ENCODE data around the gene MOB3A. TPM values are rescaled to one million over a fixed set of nuclear protein-coding genes. Genes with fewer than 3 reads are reported as not detected.
A peak's percentile ranks its signal among the peaks of the same experiment; 100 is the strongest.

MOB3A gene
- total RNA-seq = 100 to 1,000 TPM in 4 of 5 experiments, 10 to 100 TPM in 1; 93.2 to 269 (median 117) TPM
- 100 to 1,000 TPM in 1 of 2 donors, 10 to 100 TPM in 1; 49.5 to 114 TPM for polyA plus RNA-seq
- total RNA-seq = 134 reads per million, percentile 89 among the genes with 10 or more reads in this experiment

- Mint-ChIP-seq H3K27ac (peak within 1 kb of the TSS; percentile 90 to 98 (median 94)), H3K4me3 (peak within 1 kb of the TSS; percentile 95 to 98 (median 97)), H3K4me1 (peaks cover 16 to 41% (median 29%) of the 10 kb centered on the region in 7 donors), H3K9me3 (peaks cover 0 to 4% (median 0%) of the 10 kb centered on the region in 11 donors), H3K27me3 (no peaks in the 10 kb centered on the region), H3K36me3 (peaks cover 0 to 28% (median 3%) of the 10 kb centered on the region in 5 donors)
- H3K4me3 ChIP-seq (ENCODE audit: low read length) = peak within 1 kb of the TSS; percentile 82
- CTCF ChIA-PET = interaction anchor here (1.0 to 1.9 kb wide), 5 partner anchors 9 to 70 kb away, joined by 3 to 8 read pairs (median 4); no protein-coding TSS in a partner anchor
- H3K4me1 ChIP-seq (ENCODE audit: control insufficient read depth in 2 of 2, insufficient read depth in 2 of 2, low read length in 2 of 2) = peaks cover 15 to 16% of the 10 kb centered on the region in 2 donors
- DNase-seq (peak in 6 of 9 donors; percentile 84 to 98 (median 96)), ATAC-seq (peak; percentile 67)
- H3K27me3 ChIP-seq (ENCODE audit: control insufficient read depth in 2 of 2, insufficient read depth in 2 of 2, low read length in 2 of 2) = no peaks in the 10 kb centered on the region
- no peaks in the 10 kb centered on the region for H3K9me3 ChIP-seq (ENCODE audit: control insufficient read depth in 2 of 3, low read length in 3 of 3)
- POLR2A ChIA-PET = interaction anchor here (0.7 to 5.0 kb wide), 10 partner anchors 11 to 178 kb away, joined by 3 to 125 read pairs (median 5); no protein-coding TSS in a partner anchor
- intact Hi-C loops (cut with micrococcal nuclease) = loop anchor here (1.0 to 2.0 kb wide), 14 partner anchors 11 to 443 kb away; partner anchors contain the start of genes AP3D1 (in 2 of the 2), ADAT3 (in 1 of the 2), DOT1L (in 1 of the 2) and MKNK2 (in 1 of the 2)
- H3K27ac ChIP-seq (ENCODE audit: low read depth, low read length) = peak within 1 kb of the TSS; percentile 88
- peaks cover 0 to 17% (median 4%) of the 10 kb centered on the region in 3 experiments for H3K36me3 ChIP-seq (ENCODE audit: control insufficient read depth in 2 of 3, insufficient read depth in 3 of 3, low read length in 3 of 3)
Measured at GRCh38 chr19:2096034-2096479, at the start of gene MOB3A. Gene MOB3A, minus strand, starts transcription at chr19:2096326. Its CDS starts 17,766 bp downstream, at chr19:2078560.

GRCh38 chr19:2145831-2146241 is 49.7 kb upstream of the MOB3A start:
- Mint-ChIP-seq H3K36me3 (peaks cover 0 to 2% (median 0%) of the 10 kb centered on the region in 5 donors), H3K27me3 (no peaks in the 10 kb centered on the region), H3K4me3 (peak overlapping the region in 9 of 10 donors; percentile 14 to 68 (median 49)), H3K9me3 (no peaks in the 10 kb centered on the region), H3K4me1 (peaks cover 33 to 76% (median 43%) of the 10 kb centered on the region in 7 donors), H3K27ac (peak overlapping the region in 3 of 9 donors; percentile 33 to 73 (median 64))
- peak overlapping the region; percentile 13 for H3K27ac ChIP-seq (ENCODE audit: low read depth, low read length)
- no peaks in the 10 kb centered on the region for H3K9me3 ChIP-seq (ENCODE audit: control insufficient read depth in 2 of 3, low read length in 3 of 3)
- DNase-seq (peak in 1 of 9 donors; percentile 22), ATAC-seq (no peak)
- CTCF ChIA-PET = interaction anchor here (0.6 kb wide), 1 partner anchor 143 kb away, joined by 3 read pairs; no protein-coding TSS in a partner anchor
- H3K27me3 ChIP-seq (ENCODE audit: control insufficient read depth in 2 of 2, insufficient read depth in 2 of 2, low read length in 2 of 2) = no peaks in the 10 kb centered on the region
- no peak overlapping the region for H3K4me3 ChIP-seq (ENCODE audit: low read length)
- H3K4me1 ChIP-seq (ENCODE audit: control insufficient read depth in 2 of 2, insufficient read depth in 2 of 2, low read length in 2 of 2) = peaks cover 28 to 30% of the 10 kb centered on the region in 2 donors
- H3K36me3 ChIP-seq (ENCODE audit: control insufficient read depth in 2 of 3, insufficient read depth in 3 of 3, low read length in 3 of 3) = peaks cover 0 to 20% (median 0%) of the 10 kb centered on the region in 3 experiments
- POLR2A ChIA-PET = no interaction called here
- intact Hi-C loops (cut with micrococcal nuclease) = no loop called here

DNA sequence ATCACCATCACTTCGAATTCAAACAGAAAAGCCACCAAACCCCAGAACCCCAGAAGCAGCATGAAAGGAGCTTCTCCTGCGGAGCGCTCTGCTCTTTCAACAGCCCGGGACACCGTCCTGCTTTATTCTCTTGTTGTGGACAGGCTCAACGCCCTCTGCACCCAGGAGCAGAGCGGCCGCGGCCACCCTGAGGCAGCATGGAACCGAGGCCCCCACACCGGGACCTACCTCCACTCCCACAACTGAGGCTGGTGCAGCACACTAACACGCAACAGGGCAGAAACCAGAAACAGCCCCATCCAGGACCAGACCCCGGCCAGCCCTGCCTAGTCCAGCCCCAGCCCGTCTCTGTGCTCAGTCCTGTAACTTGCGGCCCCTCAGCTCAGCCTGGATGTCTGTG is 48.1 kb upstream of the MOB3A start:
- Histone ChIP-seq H3K27ac (ENCODE audit: low read depth, low read length) (no peak overlapping the region), H3K36me3 (ENCODE audit: control insufficient read depth in 2 of 3, insufficient read depth in 3 of 3, low read length in 3 of 3) (peaks cover 0 to 29% (median 0%) of the 10 kb centered on the region in 3 experiments), H3K9me3 (ENCODE audit: control insufficient read depth in 2 of 3, low read length in 3 of 3) (no peaks in the 10 kb centered on the region), H3K27me3 (ENCODE audit: control insufficient read depth in 2 of 2, insufficient read depth in 2 of 2, low read length in 2 of 2) (no peaks in the 10 kb centered on the region), H3K4me1 (ENCODE audit: control insufficient read depth in 2 of 2, insufficient read depth in 2 of 2, low read length in 2 of 2) (peaks cover 16 to 19% of the 10 kb centered on the region in 2 donors), H3K4me3 (ENCODE audit: low read length) (no peak overlapping the region)
- no peak overlapping the region for H3K27ac Mint-ChIP-seq
- no peak for ATAC-seq
- peaks cover 20 to 63% (median 31%) of the 10 kb centered on the region in 7 donors for H3K4me1 Mint-ChIP-seq
- no peak for DNase-seq
- no peaks in the 10 kb centered on the region for H3K27me3 Mint-ChIP-seq
- intact Hi-C loops (cut with micrococcal nuclease) = no loop called here
- no peaks in the 10 kb centered on the region for H3K36me3 Mint-ChIP-seq
- ChIA-PET POLR2A (no interaction called here), CTCF (no interaction called here)
- peak overlapping the region in 2 of 10 donors; percentile 16 to 27 for H3K4me3 Mint-ChIP-seq
- H3K9me3 Mint-ChIP-seq = no peaks in the 10 kb centered on the region

DNA sequence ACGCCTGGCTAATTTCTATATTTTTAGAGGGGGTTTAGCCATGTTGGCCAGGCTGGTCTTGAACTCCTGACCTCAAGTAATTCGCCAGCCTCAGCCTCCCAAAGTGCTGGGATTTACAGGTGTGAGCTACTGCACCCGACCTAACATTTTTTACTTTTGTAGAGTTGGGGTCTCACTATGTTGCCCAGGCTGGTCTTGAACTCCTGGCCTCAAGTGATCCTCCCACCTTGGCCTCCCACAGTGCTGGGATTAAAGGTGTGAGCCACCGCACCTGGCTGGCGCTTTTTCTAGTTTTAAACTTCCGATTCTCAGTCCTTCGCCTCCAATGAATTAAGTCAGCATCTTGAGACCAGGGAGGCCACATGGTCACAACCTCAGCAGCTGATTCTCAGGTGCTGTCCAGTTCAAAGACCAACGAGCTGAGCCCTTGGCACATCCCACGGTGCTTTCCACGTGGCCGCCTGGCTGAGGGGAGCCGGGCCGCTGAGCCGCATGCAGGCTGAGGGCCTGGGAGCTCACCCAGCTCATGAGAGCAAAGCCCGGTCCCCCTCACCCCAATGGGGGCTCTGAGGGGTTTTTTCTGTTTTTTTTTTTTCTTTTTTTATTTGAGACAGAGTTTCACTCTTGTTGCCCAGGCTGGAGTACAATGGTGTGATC is 46.2 kb upstream of the MOB3A start:
- Mint-ChIP-seq H3K36me3 (peaks cover 0 to 3% (median 0%) of the 10 kb centered on the region in 5 donors), H3K27ac (no peak overlapping the region), H3K4me1 (peaks cover 12 to 46% (median 26%) of the 10 kb centered on the region in 7 donors), H3K4me3 (no peak overlapping the region), H3K27me3 (no peaks in the 10 kb centered on the region), H3K9me3 (no peaks in the 10 kb centered on the region)
- ChIA-PET POLR2A (no interaction called here), CTCF (interaction anchor here (0.7 kb wide), 1 partner anchor 485 kb away, joined by 3 read pairs; no protein-coding TSS in a partner anchor)
- Histone ChIP-seq H3K27me3 (ENCODE audit: control insufficient read depth in 2 of 2, insufficient read depth in 2 of 2, low read length in 2 of 2) (no peaks in the 10 kb centered on the region), H3K4me3 (ENCODE audit: low read length) (no peak overlapping the region), H3K27ac (ENCODE audit: low read depth, low read length) (no peak overlapping the region), H3K4me1 (ENCODE audit: control insufficient read depth in 2 of 2, insufficient read depth in 2 of 2, low read length in 2 of 2) (peaks cover 4 to 12% of the 10 kb centered on the region in 2 donors), H3K9me3 (ENCODE audit: control insufficient read depth in 2 of 3, low read length in 3 of 3) (no peaks in the 10 kb centered on the region), H3K36me3 (ENCODE audit: control insufficient read depth in 2 of 3, insufficient read depth in 3 of 3, low read length in 3 of 3) (peaks cover 0 to 46% (median 4%) of the 10 kb centered on the region in 3 experiments)
- no peak for ATAC-seq
- DNase-seq = no peak
- intact Hi-C loops (cut with micrococcal nuclease) = no loop called here

GRCh38 chr19:2140138-2140569 is 44.0 kb upstream of the MOB3A start:
- Mint-ChIP-seq H3K27ac (no peak overlapping the region), H3K4me1 (peaks cover 5 to 27% (median 14%) of the 10 kb centered on the region in 7 donors), H3K27me3 (no peaks in the 10 kb centered on the region), H3K36me3 (peaks cover 0 to 7% (median 2%) of the 10 kb centered on the region in 5 donors), H3K4me3 (no peak overlapping the region), H3K9me3 (no peaks in the 10 kb centered on the region)
- intact Hi-C loops (cut with micrococcal nuclease) = no loop called here
- DNase-seq (no peak), ATAC-seq (no peak)
- POLR2A ChIA-PET = no interaction called here
- H3K4me1 ChIP-seq (ENCODE audit: control insufficient read depth in 2 of 2, insufficient read depth in 2 of 2, low read length in 2 of 2) = peaks cover 0 to 4% of the 10 kb centered on the region in 2 donors
- no peak overlapping the region for H3K4me3 ChIP-seq (ENCODE audit: low read length)
- H3K36me3 ChIP-seq (ENCODE audit: control insufficient read depth in 2 of 3, insufficient read depth in 3 of 3, low read length in 3 of 3) = peaks cover 0 to 54% (median 7%) of the 10 kb centered on the region in 3 experiments
- H3K27ac ChIP-seq (ENCODE audit: low read depth, low read length) = no peak overlapping the region
- H3K27me3 ChIP-seq (ENCODE audit: control insufficient read depth in 2 of 2, insufficient read depth in 2 of 2, low read length in 2 of 2) = no peaks in the 10 kb centered on the region
- CTCF ChIA-PET = no interaction called here
- no peaks in the 10 kb centered on the region for H3K9me3 ChIP-seq (ENCODE audit: control insufficient read depth in 2 of 3, low read length in 3 of 3)

DNA sequence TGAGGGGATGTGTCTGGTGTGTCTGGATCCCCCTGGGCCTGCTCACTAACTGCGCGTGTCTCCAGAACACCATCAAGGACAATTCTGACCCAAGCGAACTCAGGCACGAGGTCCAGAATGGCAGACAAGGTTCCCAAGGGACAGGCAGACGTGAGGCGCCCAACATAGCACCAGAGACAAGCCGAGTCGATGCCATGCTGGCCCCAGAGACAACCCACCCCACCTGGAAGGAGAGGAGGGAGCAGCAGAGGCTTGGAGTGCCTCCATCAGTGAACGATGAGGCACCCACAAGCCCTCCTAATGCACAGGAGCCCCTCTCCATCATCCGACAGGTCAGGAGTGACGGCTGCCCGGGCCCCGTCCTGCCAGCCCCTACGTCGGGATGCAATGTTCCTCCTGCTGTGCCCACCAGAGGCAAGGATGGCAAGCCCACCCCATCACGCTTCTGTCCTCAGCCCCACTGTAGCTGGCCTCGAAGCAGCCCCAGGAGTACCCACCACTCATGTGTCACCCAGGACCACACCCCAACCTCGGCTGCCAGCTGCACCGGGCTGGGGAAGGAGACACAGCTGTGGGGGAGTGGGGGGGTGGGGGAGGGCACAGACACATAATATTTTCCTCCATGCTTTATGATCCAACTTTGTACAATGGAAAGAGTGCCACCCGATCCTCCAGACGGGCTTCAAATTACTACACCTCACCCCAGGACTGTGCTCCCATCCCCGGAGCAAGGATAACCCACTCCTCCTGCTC is 43.4 kb upstream of the MOB3A start:
- Histone ChIP-seq H3K4me1 (ENCODE audit: control insufficient read depth in 2 of 2, insufficient read depth in 2 of 2, low read length in 2 of 2) (no peaks in the 10 kb centered on the region), H3K9me3 (ENCODE audit: control insufficient read depth in 2 of 3, low read length in 3 of 3) (no peaks in the 10 kb centered on the region), H3K36me3 (ENCODE audit: control insufficient read depth in 2 of 3, insufficient read depth in 3 of 3, low read length in 3 of 3) (peaks cover 0 to 49% (median 7%) of the 10 kb centered on the region in 3 experiments), H3K27ac (ENCODE audit: low read depth, low read length) (no peak overlapping the region), H3K4me3 (ENCODE audit: low read length) (no peak overlapping the region), H3K27me3 (ENCODE audit: control insufficient read depth in 2 of 2, insufficient read depth in 2 of 2, low read length in 2 of 2) (no peaks in the 10 kb centered on the region)
- Mint-ChIP-seq H3K9me3 (no peaks in the 10 kb centered on the region), H3K27me3 (no peaks in the 10 kb centered on the region), H3K27ac (no peak overlapping the region), H3K36me3 (peaks cover 0 to 7% (median 2%) of the 10 kb centered on the region in 5 donors), H3K4me3 (no peak overlapping the region), H3K4me1 (peaks cover 0 to 21% (median 9%) of the 10 kb centered on the region in 7 donors)
- POLR2A ChIA-PET = no interaction called here
- intact Hi-C loops (cut with micrococcal nuclease) = no loop called here
- CTCF ChIA-PET = no interaction called here
- ATAC-seq (no peak), DNase-seq (no peak)
